Suppressor macrophage treated with lipopolysaccharide for 4 hours (primary cell): ENCODE data around the gene SFXN5.

Experiments used
- DNase-seq: peaks from one replicate; pipeline ENCODE4 v3.0.0-alpha.2; 2020

SFXN5 gene

GRCh38 chr2:72934683-72935610 is 136.6 kb downstream of the SFXN5 start:
- peak; percentile 18 for DNase-seq

- no peak for DNase-seq
Measured at GRCh38 chr2:72933646-72934151, 137.8 kb downstream of the SFXN5 start.

- DNase-seq = no peak
Measured at GRCh38 chr2:72933207-72933606, 138.3 kb downstream of the SFXN5 start.

- no peak for DNase-seq
Measured at GRCh38 chr2:72932805-72933204, 138.7 kb downstream of the SFXN5 start.

GRCh38 chr2:72932045-72932740 is 139.3 kb downstream of the SFXN5 start:
- no peak for DNase-seq

GRCh38 chr2:72931280-72931910 is 140.1 kb downstream of the SFXN5 start:
- peak; percentile 45 for DNase-seq

- DNase-seq = no peak
Measured at GRCh38 chr2:72929010-72929409, 142.5 kb downstream of the SFXN5 start.

- no peak for DNase-seq
Measured at GRCh38 chr2:72927619-72928550, 143.6 kb downstream of the SFXN5 start.

- DNase-seq = no peak
Measured at GRCh38 chr2:72926811-72927465, 144.6 kb downstream of the SFXN5 start.

GRCh38 chr2:72926368-72926767 is 145.1 kb downstream of the SFXN5 start:
- DNase-seq = no peak

GRCh38 chr2:72925328-72925943 is 146.1 kb downstream of the SFXN5 start:
- DNase-seq = no peak

GRCh38 chr2:72924353-72925240 is 146.9 kb downstream of the SFXN5 start:
- DNase-seq = no peak

- no peak for DNase-seq
Measured at GRCh38 chr2:72923833-72924352, 147.6 kb downstream of the SFXN5 start.

- no peak for DNase-seq
Measured at GRCh38 chr2:72921853-72922252, 149.7 kb downstream of the SFXN5 start.

GRCh38 chr2:72921088-72921851 is 150.2 kb downstream of the SFXN5 start:
- DNase-seq = no peak

- peak; percentile 34 for DNase-seq
Measured at GRCh38 chr2:72920318-72921087, 151.0 kb downstream of the SFXN5 start.

GRCh38 chr2:72919414-72920317 is 151.8 kb downstream of the SFXN5 start:
- DNase-seq = no peak
